Activated B cell treated with CpG ODN at 0.5 μM for 24 hours (primary cell): ENCODE results near the gene SHISA4. TPM values are rescaled to one million over a fixed set of nuclear protein-coding genes. Genes with fewer than 3 reads are reported as not detected.

Source experiments
- ATAC-seq: fragments of 200-7000 bp; cut with Tn5 transposase; one replicate; pipeline ENCODE4 v1.10.0; 2021; ENCODE audit warnings: low read depth, mild to moderate bottlenecking, moderate library complexity
- CTCF ChIA-PET: fragments of 350-600 bp; sonication (Branson Sonifier 250); formaldehyde crosslinking; loops from one replicate; lab custom pipeline; 2021; ENCODE audit warnings: antibody characterized with exemption; lab: Charles Lee
- POLR2A ChIA-PET: fragments of 350-600 bp; sonication (Branson Sonifier 250); formaldehyde crosslinking; loops from one replicate; lab custom pipeline; 2021; ENCODE audit warnings: antibody characterized with exemption; lab: Charles Lee
- DNase-seq: peaks from one replicate; pipeline ENCODE4 v3.0.0; 2022
- H3K27ac Mint-ChIP-seq: one replicate; pipeline ENCODE4 v1.8.0; 2020; ENCODE audit warnings: mixed read lengths
- H3K27me3 Mint-ChIP-seq: one replicate; pipeline ENCODE4 v1.8.0; 2021; ENCODE audit warnings: mixed read lengths
- H3K36me3 Mint-ChIP-seq: one replicate; pipeline ENCODE4 v1.8.0; 2021; ENCODE audit warnings: low read depth, mixed read lengths
- H3K4me1 Mint-ChIP-seq: one replicate; pipeline ENCODE4 v1.8.0; 2021; ENCODE audit warnings: mixed read lengths
- H3K4me3 Mint-ChIP-seq: one replicate; pipeline ENCODE4 v1.8.0; 2020; ENCODE audit warnings: mild to moderate bottlenecking, mixed read lengths
- H3K9me3 Mint-ChIP-seq: one replicate; pipeline ENCODE4 v1.8.0; 2020; ENCODE audit warnings: mixed read lengths
- intact Hi-C: fragments of 100-400 bp; cut with micrococcal nuclease; formaldehyde crosslinking; loops from one replicate; pipeline ENCODE4 v1.15.1; 2024
- total RNA-seq: library from RNA; stranded (reverse); gene quantifications from 2 replicates; pipeline ENCODE4 v1.2.3, GENCODE V29; 2022
- TF ChIP-seq, protein P1 (sequence below): fragments of 200-600 bp; IDR thresholded peaks from one replicate; pipeline ENCODE4 v1.8.0; 2022; ENCODE audit warnings: antibody characterized with exemption, mild to moderate bottlenecking

Gene SHISA4
- total RNA-seq, 1 donor from 2014 or later: 0.35 TPM

DNA sequence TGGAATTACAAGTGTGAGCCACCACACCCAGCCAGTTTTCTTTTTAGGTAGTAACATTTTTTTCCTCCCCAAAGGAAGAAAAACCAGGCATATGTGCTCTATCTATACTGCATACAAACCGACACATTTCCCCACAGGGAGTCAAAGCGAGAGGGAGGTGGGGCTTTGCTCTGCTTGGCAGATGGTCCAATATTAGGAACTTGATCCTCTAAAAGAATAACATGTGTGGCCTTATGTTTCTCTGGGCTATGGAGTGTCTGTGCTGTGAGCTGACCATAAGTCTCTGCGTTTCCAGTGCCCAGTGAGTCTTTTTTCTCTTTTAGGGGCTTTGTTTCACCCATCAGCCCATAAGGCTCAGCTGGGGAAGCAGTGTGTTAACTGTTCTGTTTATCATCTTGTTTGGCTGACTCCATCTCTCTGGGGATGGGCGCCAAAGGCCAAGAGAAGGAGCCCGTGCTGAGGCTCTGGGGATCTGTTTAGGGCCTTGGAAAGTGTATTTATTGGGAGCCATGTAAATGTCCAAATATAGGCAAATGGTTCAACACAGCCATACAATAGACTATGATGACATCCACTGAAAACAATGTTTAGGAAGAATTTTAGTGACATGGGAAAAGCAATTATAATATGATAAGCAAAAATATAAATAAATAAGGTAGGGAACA lies 37.4 kb downstream of the SHISA4 start:
- H3K9me3 Mint-ChIP-seq: no peaks in the 10 kb centered on the region
- H3K4me3 Mint-ChIP-seq: no peak overlapping the region
- peaks cover 13% of the 10 kb centered on the region for H3K27me3 Mint-ChIP-seq
- DNase-seq (no peak), ATAC-seq (no peak)
- TF ChIP-seq, protein P1, sequence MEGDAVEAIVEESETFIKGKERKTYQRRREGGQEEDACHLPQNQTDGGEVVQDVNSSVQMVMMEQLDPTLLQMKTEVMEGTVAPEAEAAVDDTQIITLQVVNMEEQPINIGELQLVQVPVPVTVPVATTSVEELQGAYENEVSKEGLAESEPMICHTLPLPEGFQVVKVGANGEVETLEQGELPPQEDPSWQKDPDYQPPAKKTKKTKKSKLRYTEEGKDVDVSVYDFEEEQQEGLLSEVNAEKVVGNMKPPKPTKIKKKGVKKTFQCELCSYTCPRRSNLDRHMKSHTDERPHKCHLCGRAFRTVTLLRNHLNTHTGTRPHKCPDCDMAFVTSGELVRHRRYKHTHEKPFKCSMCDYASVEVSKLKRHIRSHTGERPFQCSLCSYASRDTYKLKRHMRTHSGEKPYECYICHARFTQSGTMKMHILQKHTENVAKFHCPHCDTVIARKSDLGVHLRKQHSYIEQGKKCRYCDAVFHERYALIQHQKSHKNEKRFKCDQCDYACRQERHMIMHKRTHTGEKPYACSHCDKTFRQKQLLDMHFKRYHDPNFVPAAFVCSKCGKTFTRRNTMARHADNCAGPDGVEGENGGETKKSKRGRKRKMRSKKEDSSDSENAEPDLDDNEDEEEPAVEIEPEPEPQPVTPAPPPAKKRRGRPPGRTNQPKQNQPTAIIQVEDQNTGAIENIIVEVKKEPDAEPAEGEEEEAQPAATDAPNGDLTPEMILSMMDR: no peak
- H3K36me3 Mint-ChIP-seq: no peaks in the 10 kb centered on the region
- no peak overlapping the region for H3K27ac Mint-ChIP-seq
- CTCF ChIA-PET: no interaction called here
- POLR2A ChIA-PET: no interaction called here
- intact Hi-C loops: no loop called here
- no peaks in the 10 kb centered on the region for H3K4me1 Mint-ChIP-seq

DNA sequence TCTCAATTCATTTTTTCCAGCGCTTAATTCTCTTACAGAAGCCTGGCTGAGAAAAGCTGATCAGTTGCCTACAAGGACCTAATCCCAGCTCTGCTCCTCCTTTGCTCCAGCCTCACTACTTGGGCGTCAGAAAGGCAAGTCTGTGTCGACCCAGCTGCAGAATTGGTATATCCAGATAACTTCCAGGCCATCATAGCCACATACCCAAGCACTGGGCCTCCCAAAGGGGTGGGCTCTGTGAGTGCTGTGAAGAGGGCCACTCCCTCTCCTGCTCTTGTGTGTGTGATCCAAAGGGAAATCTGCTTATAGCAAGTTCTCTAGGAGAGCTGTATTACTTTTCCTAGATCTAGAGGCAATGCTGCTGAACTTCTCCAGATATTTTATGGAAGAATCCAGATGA lies 39.6 kb downstream of the SHISA4 start:
- Mint-ChIP-seq H3K36me3 (no peaks in the 10 kb centered on the region), H3K9me3 (no peaks in the 10 kb centered on the region), H3K4me1 (no peaks in the 10 kb centered on the region), H3K4me3 (no peak overlapping the region), H3K27me3 (peaks cover 7% of the 10 kb centered on the region), H3K27ac (no peak overlapping the region)
- CTCF ChIA-PET: no interaction called here
- POLR2A ChIA-PET: no interaction called here
- ATAC-seq: no peak
- intact Hi-C loops: no loop called here
- no peak for DNase-seq
- TF ChIP-seq, protein P1: no peak

GRCh38 chr1:201930137-201930536 lies 41.4 kb downstream of the SHISA4 start:
- no peaks in the 10 kb centered on the region for H3K4me1 Mint-ChIP-seq
- H3K9me3 Mint-ChIP-seq: no peaks in the 10 kb centered on the region
- DNase-seq (no peak), ATAC-seq (no peak)
- POLR2A ChIA-PET: no interaction called here
- H3K27me3 Mint-ChIP-seq: peaks cover 7% of the 10 kb centered on the region
- intact Hi-C loops: no loop called here
- no peak overlapping the region for H3K4me3 Mint-ChIP-seq
- no peak overlapping the region for H3K27ac Mint-ChIP-seq
- no peaks in the 10 kb centered on the region for H3K36me3 Mint-ChIP-seq
- CTCF ChIA-PET: no interaction called here
- TF ChIP-seq, protein P1: no peak

DNA sequence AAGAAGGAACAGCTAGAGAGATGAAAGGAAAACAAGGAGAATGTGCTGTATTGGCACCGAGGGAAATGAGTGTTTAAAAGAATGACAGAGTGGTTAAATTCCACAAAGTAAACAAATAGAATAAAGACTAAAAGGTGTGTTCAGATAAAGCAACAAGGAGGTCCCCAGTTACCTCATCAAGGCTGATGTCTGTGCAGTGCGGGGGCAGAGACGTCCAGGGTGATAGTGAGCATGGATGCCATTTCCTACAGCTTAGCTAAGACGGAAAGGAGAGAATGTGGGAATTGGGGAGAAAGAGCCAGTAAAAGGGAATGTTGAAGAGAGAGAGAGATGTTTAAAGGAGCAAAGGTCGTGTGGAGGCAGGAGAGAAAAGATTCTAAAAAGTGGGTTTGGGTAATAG lies 42.1 kb downstream of the SHISA4 start:
- no peak overlapping the region for H3K27ac Mint-ChIP-seq
- H3K27me3 Mint-ChIP-seq: peaks cover 5% of the 10 kb centered on the region
- POLR2A ChIA-PET: no interaction called here
- DNase-seq (no peak), ATAC-seq (no peak)
- intact Hi-C loops: no loop called here
- CTCF ChIA-PET: no interaction called here
- no peaks in the 10 kb centered on the region for H3K4me1 Mint-ChIP-seq
- H3K36me3 Mint-ChIP-seq: no peaks in the 10 kb centered on the region
- no peaks in the 10 kb centered on the region for H3K9me3 Mint-ChIP-seq
- H3K4me3 Mint-ChIP-seq: no peak overlapping the region
- TF ChIP-seq, protein P1: no peak

GRCh38 chr1:201933840-201934430 lies 45.2 kb downstream of the SHISA4 start:
- CTCF ChIA-PET: no interaction called here
- intact Hi-C loops: no loop called here
- no peak for ATAC-seq
- POLR2A ChIA-PET: no interaction called here
- Mint-ChIP-seq H3K27ac (no peak overlapping the region), H3K9me3 (no peaks in the 10 kb centered on the region), H3K4me1 (no peaks in the 10 kb centered on the region), H3K27me3 (peaks cover 7% of the 10 kb centered on the region), H3K36me3 (no peaks in the 10 kb centered on the region), H3K4me3 (no peak overlapping the region)
- DNase-seq: no peak
- TF ChIP-seq, protein P1: no peak
